HuH-7.5 (cell line): ENCODE measurements around the gene THUMPD1.
"Not testable (repeated sequence)": the region's sequence is repeated elsewhere in the genome, so short reads cannot be mapped to it uniquely, and the experiment has no call there.

ENCODE experiments used
- DNase-seq: peaks from one replicate; pipeline ENCODE4 v3.0.0; 2011; ENCODE audit warnings: low spot score

THUMPD1 gene

GRCh38 chr16:20749474-20749873 is 7.9 kb upstream of the THUMPD1 start:
- DNase-seq: no peak

- DNase-seq: no peak
These were observed 5.6 kb upstream of the THUMPD1 start for GRCh38 chr16:20747030-20747816.

GRCh38 chr16:20746461-20746860 is 4.8 kb upstream of the THUMPD1 start:
- DNase-seq: no peak

- no peak for DNase-seq
These were observed 3.4 kb upstream of the THUMPD1 start for GRCh38 chr16:20744922-20745440.

GRCh38 chr16:20743591-20743990 is 2.0 kb upstream of the THUMPD1 start:
- no peak for DNase-seq

- DNase-seq: peak; percentile 64
These were observed 607 bp downstream of the THUMPD1 start for GRCh38 chr16:20740901-20741521.

GRCh38 chr16:20740007-20740883 is 1.4 kb downstream of the THUMPD1 start:
- DNase-seq: no peak

GRCh38 chr16:20735490-20735889 is 6.1 kb downstream of the THUMPD1 start:
- no peak for DNase-seq

- no peak for DNase-seq
These were observed 6.8 kb downstream of the THUMPD1 start for GRCh38 chr16:20734782-20735181.

GRCh38 chr16:20734056-20734455 is 7.6 kb downstream of the THUMPD1 start:
- no peak for DNase-seq

GRCh38 chr16:20729141-20729540 is 12.5 kb downstream of the THUMPD1 start:
- DNase-seq: no peak

- no peak for DNase-seq
These were observed 14.4 kb downstream of the THUMPD1 start for GRCh38 chr16:20727181-20727580.

GRCh38 chr16:20726661-20727060 is 15.0 kb downstream of the THUMPD1 start:
- DNase-seq: no peak

GRCh38 chr16:20720251-20720650 is 21.4 kb downstream of the THUMPD1 start:
- no peak for DNase-seq

GRCh38 chr16:20717718-20718117 is 23.9 kb downstream of the THUMPD1 start:
- not testable (repeated sequence) for DNase-seq

- DNase-seq: no peak
These were observed 30.2 kb downstream of the THUMPD1 start for GRCh38 chr16:20711277-20711911.

GRCh38 chr16:20708129-20708528 is 33.5 kb downstream of the THUMPD1 start:
- DNase-seq: not testable (repeated sequence)

GRCh38 chr16:20707461-20707860 is 34.2 kb downstream of the THUMPD1 start:
- no peak for DNase-seq

GRCh38 chr16:20705972-20706371 is 35.6 kb downstream of the THUMPD1 start:
- DNase-seq: not testable (repeated sequence)

GRCh38 chr16:20704281-20704680 is 37.3 kb downstream of the THUMPD1 start:
- no peak for DNase-seq

- not testable (repeated sequence) for DNase-seq
These were observed 39.9 kb downstream of the THUMPD1 start for GRCh38 chr16:20701692-20702091.

- DNase-seq: no peak
These were observed 45.0 kb downstream of the THUMPD1 start for GRCh38 chr16:20696618-20697017.
